WTC11 (cell line): Measurements from ENCODE around the gene TYROBP. TPM values are rescaled to one million over a fixed set of nuclear protein-coding genes. Genes with fewer than 3 reads are reported as not detected.

Experiments used
- ATAC-seq: fragments of 200-7000 bp; cut with Tn5 transposase; 2 replicates; pipeline ENCODE4 v1.10.0; 2021; ENCODE audit warnings: mild to moderate bottlenecking, moderate library complexity
- CTCF ChIA-PET: fragments of 300-600 bp; sonication (Branson Sonifier 250); formaldehyde crosslinking; loops from one replicate; lab custom pipeline; 2021; ENCODE audit warnings: antibody characterized with exemption; lab: Charles Lee
- POLR2A ChIA-PET: fragments of 350-600 bp; sonication (Branson Sonifier 250); formaldehyde crosslinking; loops from one replicate; lab custom pipeline; 2021; ENCODE audit warnings: antibody characterized with exemption; lab: Charles Lee
- DNase-seq: peaks from one replicate; pipeline ENCODE4 v3.0.0; 2021; ENCODE audit warnings: low spot score
- H3K27ac Mint-ChIP-seq: 2 replicates; pipeline ENCODE4 v1.8.0; 2021; ENCODE audit warnings: mixed read lengths
- H3K27me3 Mint-ChIP-seq: 2 replicates; pipeline ENCODE4 v1.8.0; 2021; ENCODE audit warnings: low read depth, mild to moderate bottlenecking, moderate library complexity, mixed read lengths
- H3K36me3 Mint-ChIP-seq: 2 replicates; pipeline ENCODE4 v1.8.0; 2021; ENCODE audit warnings: mixed read lengths
- H3K4me1 Mint-ChIP-seq: 2 replicates; pipeline ENCODE4 v1.8.0; 2022; ENCODE audit warnings: mixed read lengths
- H3K4me3 Mint-ChIP-seq: 2 replicates; pipeline ENCODE4 v1.8.0; 2021; ENCODE audit warnings: mild to moderate bottlenecking, moderate library complexity, mixed read lengths
- H3K9me3 Mint-ChIP-seq: 2 replicates; pipeline ENCODE4 v1.8.0; 2021; ENCODE audit warnings: mixed read lengths
- AFF4 ChIP-seq: sonication (generic); formaldehyde crosslinking; IDR thresholded peaks from 2 replicates; pipeline ENCODE4 v1.8.1; 2023; ENCODE audit warnings: mild to moderate bottlenecking, missing genetic modification reagents, borderline replicate concordance
- CREB1 ChIP-seq: sonication (generic); formaldehyde crosslinking; IDR thresholded peaks from 2 replicates; pipeline ENCODE4 v1.8.0; 2023; ENCODE audit warnings: mild to moderate bottlenecking, missing genetic modification reagents
- EMX1 ChIP-seq: fragments of 250-450 bp; sonication (Bioruptor Pico); IDR thresholded peaks from 2 replicates; pipeline ENCODE4 v1.8.0; 2021; ENCODE audit warnings: mild to moderate bottlenecking
- GTF2I ChIP-seq: fragments of 250-450 bp; sonication (Bioruptor Pico); conservative IDR thresholded peaks from 2 replicates; pipeline ENCODE4 v1.4.0; 2021; ENCODE audit warnings: mild to moderate bottlenecking
- IRF2 ChIP-seq: sonication (generic); formaldehyde crosslinking; IDR thresholded peaks from 2 replicates; pipeline ENCODE4 v1.8.0; 2022; ENCODE audit warnings: low read depth, missing genetic modification reagents, borderline replicate concordance
- MAX ChIP-seq: sonication (generic); formaldehyde crosslinking; IDR thresholded peaks from 2 replicates; pipeline ENCODE4 v1.8.0; 2022; ENCODE audit warnings: mild to moderate bottlenecking, missing genetic modification reagents
- MYBL2 ChIP-seq: sonication (generic); formaldehyde crosslinking; IDR thresholded peaks from 2 replicates; pipeline ENCODE4 v1.8.1; 2023; ENCODE audit warnings: mild to moderate bottlenecking, moderate library complexity, missing genetic modification reagents
- NFYB ChIP-seq: sonication (generic); formaldehyde crosslinking; conservative IDR thresholded peaks from 2 replicates; pipeline ENCODE4 v1.8.0; 2022; ENCODE audit warnings: low read depth, missing genetic modification reagents
- NR1H2 ChIP-seq: sonication (generic); formaldehyde crosslinking; IDR thresholded peaks from 2 replicates; pipeline ENCODE4 v1.9.0; 2021; ENCODE audit warnings: mild to moderate bottlenecking, moderate library complexity, missing genetic modification reagents
- OVOL2 ChIP-seq: fragments of 250-450 bp; sonication (Bioruptor Pico); IDR thresholded peaks from 2 replicates; pipeline ENCODE4 v1.9.0; 2021; ENCODE audit warnings: mild to moderate bottlenecking, borderline replicate concordance
- RELA ChIP-seq: sonication (generic); formaldehyde crosslinking; IDR thresholded peaks from 2 replicates; pipeline ENCODE4 v1.8.1; 2022; ENCODE audit warnings: missing genetic modification reagents, mild to moderate bottlenecking, borderline replicate concordance
- SMAD3 ChIP-seq: sonication (generic); formaldehyde crosslinking; IDR thresholded peaks from 2 replicates; pipeline ENCODE4 v1.8.0; 2022; ENCODE audit warnings: missing genetic modification reagents, mild to moderate bottlenecking, borderline replicate concordance
- TCF7 ChIP-seq: sonication (generic); formaldehyde crosslinking; IDR thresholded peaks from 2 replicates; pipeline ENCODE4 v1.8.0; 2022; ENCODE audit warnings: mild to moderate bottlenecking, low read depth, missing genetic modification reagents, moderate library complexity
- USF1 ChIP-seq: sonication (generic); formaldehyde crosslinking; IDR thresholded peaks from 2 replicates; pipeline ENCODE4 v1.8.0; 2022; ENCODE audit warnings: mild to moderate bottlenecking, missing genetic modification reagents
- USF2 ChIP-seq: sonication (generic); formaldehyde crosslinking; IDR thresholded peaks from 2 replicates; pipeline ENCODE4 v1.8.1; 2023; ENCODE audit warnings: mild to moderate bottlenecking, missing genetic modification reagents, moderate library complexity
- ZBTB21 ChIP-seq: sonication (generic); formaldehyde crosslinking; IDR thresholded peaks from 2 replicates; pipeline ENCODE4 v1.8.1; 2023; ENCODE audit warnings: mild to moderate bottlenecking, missing genetic modification reagents, borderline replicate concordance
- ZNF281 ChIP-seq: sonication (generic); formaldehyde crosslinking; IDR thresholded peaks from 2 replicates; pipeline ENCODE4 v1.8.0; 2023; ENCODE audit warnings: mild to moderate bottlenecking, missing genetic modification reagents
- total RNA-seq: library from RNA; stranded (reverse); gene quantifications from 3 replicates; pipeline ENCODE4 v1.2.3, GENCODE V29; 2021

TYROBP gene
- total RNA-seq, 1 experiment from 2014 or later: 0.46 TPM

GRCh38 chr19:35889370-35890112, 18.6 kb downstream of the TYROBP start (continued):
- TF ChIP-seq ZBTB21 (CRISPR knock-in tag) (no peak), GTF2I (no peak), IRF2 (CRISPR knock-in tag) (no peak)
- TF ChIP-seq, all 79 proteins: peak for 0

GRCh38 chr19:35888398-35888797, 19.7 kb downstream of the TYROBP start:
- no peak for ATAC-seq
- Mint-ChIP-seq H3K9me3 (no peaks in the 10 kb centered on the region), H3K36me3 (peaks cover 48% of the 10 kb centered on the region), H3K4me1 (no peaks in the 10 kb centered on the region), H3K4me3 (no peak overlapping the region), H3K27me3 (no peaks in the 10 kb centered on the region), H3K27ac (no peak overlapping the region)
- POLR2A ChIA-PET: no interaction called here
- TF ChIP-seq IRF2 (CRISPR knock-in tag): no peak
- TF ChIP-seq MYBL2: no peak
- no peak for TF ChIP-seq ZNF281 (CRISPR knock-in tag)
- TF ChIP-seq CREB1 (CRISPR knock-in tag): no peak
- no peak for TF ChIP-seq USF2
- no peak for TF ChIP-seq MAX (CRISPR knock-in tag)
- no peak for TF ChIP-seq SMAD3 (CRISPR knock-in tag)
- no peak for TF ChIP-seq NFYB (CRISPR knock-in tag)
- CTCF ChIA-PET: interaction anchor here (1.0 kb wide), 1 partner anchor 9 kb away, joined by 3 read pairs; no protein-coding TSS in a partner anchor
- DNase-seq: no peak

GRCh38 chr19:35887197-35887596, 20.9 kb downstream of the TYROBP start:
- ChIA-PET CTCF (no interaction called here), POLR2A (no interaction called here)
- Mint-ChIP-seq H3K27ac (no peak overlapping the region), H3K36me3 (peaks cover 38% of the 10 kb centered on the region), H3K4me3 (no peak overlapping the region), H3K9me3 (no peaks in the 10 kb centered on the region), H3K4me1 (no peaks in the 10 kb centered on the region), H3K27me3 (no peaks in the 10 kb centered on the region; the same call in 1 of the 2 replicates)
- TF ChIP-seq USF1 (CRISPR knock-in tag) (no peak), EMX1 (no peak), RELA (CRISPR knock-in tag) (no peak), AFF4 (no peak), NR1H2 (CRISPR knock-in tag) (no peak), OVOL2 (no peak), TCF7 (CRISPR knock-in tag) (no peak)
- ATAC-seq (no peak), DNase-seq (no peak)
